IPS-18a (cell line): ENCODE measurements around the gene C10orf53.

Experiments
- H3K27ac ChIP-seq: one replicate; pipeline ENCODE4 v1.5.1; 2013; ENCODE audit warnings: low read length
- H3K27me3 ChIP-seq: one replicate; pipeline ENCODE4 v1.6.1; 2013; ENCODE audit warnings: mild to moderate bottlenecking, low read length; ENCODE audit not compliant: control insufficient read depth, insufficient read depth
- H3K36me3 ChIP-seq: one replicate; pipeline ENCODE4 v1.6.1; 2013; ENCODE audit warnings: low read depth, low read length; ENCODE audit not compliant: control insufficient read depth
- H3K4me1 ChIP-seq: one replicate; pipeline ENCODE4 v1.6.1; 2013; ENCODE audit warnings: low read depth, low read length; ENCODE audit not compliant: control insufficient read depth
- H3K4me3 ChIP-seq: one replicate; pipeline ENCODE4 v1.5.1; 2013; ENCODE audit warnings: low read length
- H3K9ac ChIP-seq: one replicate; pipeline ENCODE4 v1.6.1; 2013; ENCODE audit warnings: mild to moderate bottlenecking, low read length, moderate library complexity
- H3K9me3 ChIP-seq: one replicate; pipeline ENCODE4 v1.6.1; 2013; ENCODE audit warnings: low read depth, low read length; ENCODE audit not compliant: control insufficient read depth

The C10orf53 gene

DNA sequence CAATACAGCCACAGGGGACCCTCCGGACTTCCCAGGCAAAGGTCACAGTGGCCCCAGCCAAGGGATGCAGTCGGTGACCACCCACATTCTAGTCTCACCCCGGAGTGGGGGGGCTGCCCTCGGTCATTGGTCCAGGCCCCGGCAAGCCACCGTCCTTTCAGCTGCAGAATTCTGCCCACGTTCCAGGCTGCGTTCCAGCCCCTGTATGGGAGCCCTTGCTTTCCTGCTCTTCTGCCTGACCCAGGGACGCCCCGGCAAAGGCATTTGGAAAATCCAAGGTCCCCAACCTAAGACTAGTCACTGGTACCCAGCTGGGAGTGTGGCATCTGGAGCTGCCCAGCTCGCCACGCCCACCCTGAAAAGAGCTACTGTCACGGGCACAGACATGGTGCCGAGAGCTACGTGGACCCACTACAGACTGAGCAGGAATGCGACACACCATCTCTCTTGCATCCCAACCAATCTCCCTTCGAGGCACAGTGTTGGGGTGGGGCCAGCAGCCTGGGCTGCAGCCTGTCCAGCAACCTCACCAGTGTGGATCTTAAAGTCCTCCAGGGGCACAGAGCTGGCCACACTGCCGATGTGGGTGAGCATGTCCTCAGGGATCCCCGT, 64.1 kb downstream of the C10orf53 start:
- Histone ChIP-seq H3K9ac (no peak overlapping the region), H3K27me3 (no peaks in the 10 kb centered on the region), H3K36me3 (peaks cover 27% of the 10 kb centered on the region), H3K27ac (no peak overlapping the region), H3K4me3 (no peak overlapping the region), H3K9me3 (no peaks in the 10 kb centered on the region), H3K4me1 (no peaks in the 10 kb centered on the region)

DNA sequence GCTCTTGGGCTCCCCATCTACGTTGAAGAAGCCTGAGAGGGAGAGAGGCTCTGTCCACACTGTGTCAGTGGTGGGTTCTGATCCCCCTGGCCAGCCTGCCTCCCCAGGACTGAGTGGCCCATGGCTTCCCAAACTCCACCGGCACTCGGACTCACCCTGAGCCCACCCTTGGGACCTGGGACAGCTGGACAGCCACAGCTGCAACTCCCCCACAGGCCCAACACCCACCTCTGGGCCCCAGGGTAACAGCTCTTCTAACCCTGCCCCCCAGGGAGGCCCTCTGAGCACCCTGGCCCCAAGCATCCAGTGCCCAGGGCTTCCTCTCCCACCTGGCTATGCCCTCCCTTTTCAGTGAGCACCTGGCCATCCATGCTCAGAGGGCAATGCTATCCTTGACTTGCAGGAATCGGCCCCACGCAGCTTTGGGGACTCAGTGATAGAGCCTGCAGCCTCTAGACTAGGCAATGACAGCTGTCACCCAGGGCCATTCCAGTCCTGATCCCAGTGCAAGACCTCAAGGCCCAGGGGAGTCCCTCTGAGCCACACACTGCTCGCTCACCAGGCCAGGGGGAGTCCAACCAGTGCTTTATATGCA, 64.7 kb downstream of the C10orf53 start:
- H3K9me3 ChIP-seq = no peaks in the 10 kb centered on the region
- H3K36me3 ChIP-seq = peaks cover 28% of the 10 kb centered on the region
- no peak overlapping the region for H3K9ac ChIP-seq
- H3K4me1 ChIP-seq = no peaks in the 10 kb centered on the region
- no peaks in the 10 kb centered on the region for H3K27me3 ChIP-seq
- no peak overlapping the region for H3K27ac ChIP-seq
- no peak overlapping the region for H3K4me3 ChIP-seq

DNA sequence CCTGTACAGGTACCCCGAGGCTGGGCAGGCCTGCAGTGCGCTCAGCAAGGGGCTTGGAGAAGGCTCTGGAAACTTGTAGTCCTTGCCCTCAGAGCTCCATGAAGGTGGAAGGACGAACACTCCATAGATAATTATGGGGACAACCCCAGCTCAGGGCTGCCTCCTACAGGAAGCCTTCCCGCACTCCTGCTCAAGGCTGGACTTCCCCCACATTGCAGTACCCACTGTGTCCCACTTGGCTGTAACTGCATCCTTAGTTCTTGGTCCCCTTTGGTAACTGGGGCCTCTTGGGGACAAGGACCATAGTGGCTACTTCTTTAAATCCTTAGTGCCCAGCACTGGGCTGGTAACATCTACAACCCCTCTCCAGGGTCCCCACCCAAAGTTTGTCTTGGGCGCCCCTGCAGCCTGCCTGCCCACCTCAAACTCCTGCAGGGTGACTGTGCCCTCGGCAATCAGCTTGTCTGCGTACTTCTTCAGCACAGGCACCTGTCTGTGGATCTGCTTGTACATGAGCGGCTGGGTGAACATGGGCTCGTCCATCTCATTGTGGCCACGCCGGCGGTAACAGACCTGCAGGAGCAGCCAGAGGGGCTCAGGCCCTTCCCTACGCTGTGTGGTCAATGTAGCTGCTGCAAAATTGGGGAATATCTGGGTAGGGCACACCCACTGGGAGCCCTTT, 65.6 kb downstream of the C10orf53 start:
- no peak overlapping the region for H3K9ac ChIP-seq
- no peaks in the 10 kb centered on the region for H3K9me3 ChIP-seq
- H3K27me3 ChIP-seq = no peaks in the 10 kb centered on the region
- H3K27ac ChIP-seq = no peak overlapping the region
- no peaks in the 10 kb centered on the region for H3K4me1 ChIP-seq
- peaks cover 31% of the 10 kb centered on the region for H3K36me3 ChIP-seq
- no peak overlapping the region for H3K4me3 ChIP-seq

DNA sequence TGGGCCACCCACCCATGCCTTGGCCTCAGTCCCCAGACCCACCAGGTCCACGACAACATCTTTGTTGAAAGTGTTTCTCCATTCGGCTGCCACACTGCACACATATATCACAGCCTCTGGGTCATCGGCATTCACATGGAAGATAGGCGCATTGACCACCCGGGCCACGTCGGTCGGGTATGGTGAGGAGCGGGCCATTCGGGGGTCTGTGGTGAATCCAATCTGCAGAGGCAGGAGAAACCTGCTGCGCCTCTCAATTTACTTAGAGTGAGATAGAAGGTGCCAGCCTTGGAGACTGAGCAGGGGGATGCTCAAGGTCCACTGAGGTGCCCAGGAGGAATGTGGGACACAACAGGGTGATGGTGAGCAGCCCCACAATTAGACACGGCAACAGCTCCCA, 66.3 kb downstream of the C10orf53 start:
- Histone ChIP-seq H3K9ac (no peak overlapping the region), H3K9me3 (no peaks in the 10 kb centered on the region)

DNA sequence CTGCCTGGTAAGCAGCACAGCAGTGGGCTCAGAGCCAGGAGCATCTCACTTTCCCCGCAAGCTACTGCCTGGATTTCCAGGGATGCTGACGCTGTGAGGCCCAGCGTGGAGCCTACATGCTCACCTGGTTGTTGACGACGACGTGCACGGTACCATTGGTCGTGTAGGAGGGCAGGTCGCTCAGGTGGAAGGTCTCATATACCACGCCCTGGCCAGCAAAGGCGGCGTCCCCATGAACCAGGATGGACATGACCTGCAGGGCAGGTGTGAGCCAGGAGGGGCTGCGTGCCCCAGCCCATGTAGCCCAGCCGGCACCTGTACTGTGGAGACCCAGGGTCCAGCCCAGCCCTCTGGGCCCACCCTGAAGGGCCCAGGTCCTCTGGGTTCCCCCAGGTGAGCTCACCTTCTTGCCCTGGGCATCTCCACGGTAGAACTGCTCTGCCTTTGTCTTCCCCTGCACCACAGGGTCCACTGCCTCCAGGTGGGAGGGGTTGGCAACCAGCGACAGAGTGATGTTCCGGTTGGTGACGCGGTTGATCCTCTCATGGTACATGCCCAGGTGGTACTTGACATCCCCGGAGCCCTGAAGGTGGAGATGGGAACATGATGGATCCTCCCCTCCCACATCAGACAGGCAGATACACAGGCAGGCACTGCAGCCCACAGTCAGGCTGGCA, 67.3 kb downstream of the C10orf53 start:
- Histone ChIP-seq H3K36me3 (peaks cover 31% of the 10 kb centered on the region), H3K9me3 (no peaks in the 10 kb centered on the region), H3K4me3 (no peak overlapping the region), H3K27ac (no peak overlapping the region), H3K4me1 (no peaks in the 10 kb centered on the region), H3K9ac (no peak overlapping the region), H3K27me3 (no peaks in the 10 kb centered on the region)

More for the DNA sequence above, 66.3 kb downstream of the C10orf53 start:
- Histone ChIP-seq H3K27ac (no peak overlapping the region), H3K4me3 (no peak overlapping the region), H3K4me1 (no peaks in the 10 kb centered on the region), H3K27me3 (no peaks in the 10 kb centered on the region), H3K36me3 (peaks cover 31% of the 10 kb centered on the region)
